Central memory CD8-positive, alpha-beta T cell (primary cell): ENCODE measurements around the gene DEXI.
A peak's percentile ranks its signal among the peaks of the same experiment; 100 is the strongest.
"Not testable (repeated sequence)": the region's sequence is repeated elsewhere in the genome, so short reads cannot be mapped to it uniquely, and the experiment has no call there.

ENCODE experiments used
- ATAC-seq: fragments of 150-1000 bp; cut with Tn5 transposase; replicated peaks from 2 replicates; pipeline ENCODE4 v1.10.0; 2022; ENCODE audit warnings: mild to moderate bottlenecking, moderate FRiP score, moderate number of reproducible peaks; ENCODE audit not compliant: poor library complexity, severe bottlenecking; ENCODE audit errors: extremely low read depth
- DNase-seq, 2 donors: peaks; one replicate each; pipeline ENCODE4 v3.0.0; 2021; ENCODE audit warnings: low spot score in 2 of 2
- H3K27ac Mint-ChIP-seq: one replicate; pipeline ENCODE4 v1.8.0; 2022; ENCODE audit warnings: low read depth, mild to moderate bottlenecking, moderate library complexity, mixed read lengths
- H3K27me3 Mint-ChIP-seq: one replicate; pipeline ENCODE4 v1.8.0; 2022; ENCODE audit warnings: mixed read lengths
- H3K36me3 Mint-ChIP-seq: one replicate; pipeline ENCODE4 v1.8.0; 2022; ENCODE audit warnings: mild to moderate bottlenecking, moderate library complexity, mixed read lengths; ENCODE audit not compliant: insufficient read depth
- H3K4me1 Mint-ChIP-seq: one replicate; pipeline ENCODE4 v1.8.0; 2022; ENCODE audit warnings: mixed read lengths
- H3K4me3 Mint-ChIP-seq: one replicate; pipeline ENCODE4 v1.8.0; 2022; ENCODE audit warnings: mild to moderate bottlenecking, moderate library complexity, mixed read lengths
- H3K9me3 Mint-ChIP-seq: one replicate; pipeline ENCODE4 v1.8.0; 2022; ENCODE audit warnings: mixed read lengths

DEXI gene

GRCh38 chr16:10946308-10946707, 4.0 kb upstream of the DEXI start:
- DNase-seq (no peak), ATAC-seq (no peak)
- Mint-ChIP-seq H3K9me3 (no peaks in the 10 kb centered on the region), H3K36me3 (peaks cover 9% of the 10 kb centered on the region), H3K27me3 (no peaks in the 10 kb centered on the region), H3K27ac (no peak overlapping the region), H3K4me3 (peak overlapping the region; percentile 90), H3K4me1 (peaks cover 63% of the 10 kb centered on the region)

- no peaks in the 10 kb centered on the region for H3K9me3 Mint-ChIP-seq
Observed at GRCh38 chr16:10945065-10945787, 3.0 kb upstream of the DEXI start.

GRCh38 chr16:10944249-10945064, 2.2 kb upstream of the DEXI start, which contains the start of gene CLEC16A:
Gene CLEC16A (plus strand): TSS chr16:10944564. CDS start chr16:10944718, 154 bp downstream.
- peaks cover 68% of the 10 kb centered on the region for H3K4me1 Mint-ChIP-seq

More at GRCh38 chr16:10945065-10945787, 3.0 kb upstream of the DEXI start:
- H3K27ac Mint-ChIP-seq: peak overlapping the region; percentile 86
- no peaks in the 10 kb centered on the region for H3K27me3 Mint-ChIP-seq
- DNase-seq (no peak), ATAC-seq (no peak)
- peaks cover 68% of the 10 kb centered on the region for H3K4me1 Mint-ChIP-seq
- peak overlapping the region; percentile 90 for H3K4me3 Mint-ChIP-seq
- peaks cover 7% of the 10 kb centered on the region for H3K36me3 Mint-ChIP-seq

GRCh38 chr16:10943064-10943353, 741 bp upstream of the DEXI start:
- Mint-ChIP-seq H3K27me3 (no peaks in the 10 kb centered on the region), H3K27ac (no peak overlapping the region), H3K4me3 (peak overlapping the region; percentile 77), H3K4me1 (peaks cover 74% of the 10 kb centered on the region), H3K36me3 (peaks cover 7% of the 10 kb centered on the region), H3K9me3 (no peaks in the 10 kb centered on the region)
- ATAC-seq (no peak), DNase-seq (no peak)

More at GRCh38 chr16:10944249-10945064, 2.2 kb upstream of the DEXI start, which contains the start of gene CLEC16A:
- ATAC-seq (peak; percentile 74), DNase-seq (peak; percentile 90 to 92)
- no peaks in the 10 kb centered on the region for H3K9me3 Mint-ChIP-seq
- peak within 1 kb of the TSS; percentile 90 for H3K4me3 Mint-ChIP-seq
- H3K27me3 Mint-ChIP-seq: no peaks in the 10 kb centered on the region
- H3K36me3 Mint-ChIP-seq: peaks cover 7% of the 10 kb centered on the region
- peak within 1 kb of the TSS; percentile 86 for H3K27ac Mint-ChIP-seq

GRCh38 chr16:10941935-10942351, 325 bp downstream of the DEXI start:
- peak; percentile 2 for ATAC-seq
- Mint-ChIP-seq H3K27ac (peak overlapping the region; percentile 93), H3K4me1 (peaks cover 78% of the 10 kb centered on the region), H3K4me3 (peak overlapping the region; percentile 89)
- not testable (repeated sequence) for H3K36me3 Mint-ChIP-seq, DNase-seq, H3K9me3 Mint-ChIP-seq, H3K27me3 Mint-ChIP-seq

GRCh38 chr16:10941127-10941933, 938 bp downstream of the DEXI start:
- Mint-ChIP-seq H3K9me3 (no peaks in the 10 kb centered on the region), H3K4me1 (peaks cover 82% of the 10 kb centered on the region), H3K27me3 (no peaks in the 10 kb centered on the region), H3K36me3 (peaks cover 10% of the 10 kb centered on the region), H3K27ac (peak overlapping the region; percentile 93), H3K4me3 (peak overlapping the region; percentile 89)
- ATAC-seq: peak; percentile 1
- DNase-seq: no peak

- Mint-ChIP-seq H3K27ac (peak overlapping the region; percentile 93), H3K4me3 (peak overlapping the region; percentile 89), H3K27me3 (no peaks in the 10 kb centered on the region), H3K36me3 (peaks cover 13% of the 10 kb centered on the region), H3K9me3 (no peaks in the 10 kb centered on the region), H3K4me1 (peaks cover 82% of the 10 kb centered on the region)
- DNase-seq: no peak
- ATAC-seq: no peak
Observed at GRCh38 chr16:10940501-10941079, 1.7 kb downstream of the DEXI start.

GRCh38 chr16:10939649-10940234, 2.5 kb downstream of the DEXI start:
- Mint-ChIP-seq H3K4me3 (peak overlapping the region; percentile 89), H3K27ac (peak overlapping the region; percentile 64), H3K36me3 (peaks cover 11% of the 10 kb centered on the region), H3K4me1 (peaks cover 76% of the 10 kb centered on the region), H3K9me3 (no peaks in the 10 kb centered on the region), H3K27me3 (no peaks in the 10 kb centered on the region)
- ATAC-seq (no peak), DNase-seq (no peak)

GRCh38 chr16:10938796-10939648, 3.2 kb downstream of the DEXI start:
- H3K27ac Mint-ChIP-seq: peak overlapping the region; percentile 64
- H3K36me3 Mint-ChIP-seq: peaks cover 11% of the 10 kb centered on the region
- peak overlapping the region; percentile 89 for H3K4me3 Mint-ChIP-seq
- peaks cover 75% of the 10 kb centered on the region for H3K4me1 Mint-ChIP-seq
- ATAC-seq (no peak), DNase-seq (no peak)
- no peaks in the 10 kb centered on the region for H3K27me3 Mint-ChIP-seq
- H3K9me3 Mint-ChIP-seq: no peaks in the 10 kb centered on the region

GRCh38 chr16:10938321-10938720, 3.9 kb downstream of the DEXI start:
- Mint-ChIP-seq H3K4me1 (peaks cover 76% of the 10 kb centered on the region), H3K4me3 (peak overlapping the region; percentile 89), H3K9me3 (no peaks in the 10 kb centered on the region), H3K27ac (peak overlapping the region; percentile 64), H3K36me3 (peaks cover 13% of the 10 kb centered on the region), H3K27me3 (no peaks in the 10 kb centered on the region)
- DNase-seq (no peak), ATAC-seq (no peak)
